Measurements from ENCODE around the gene CADM2.

Gene CADM2

DNA sequence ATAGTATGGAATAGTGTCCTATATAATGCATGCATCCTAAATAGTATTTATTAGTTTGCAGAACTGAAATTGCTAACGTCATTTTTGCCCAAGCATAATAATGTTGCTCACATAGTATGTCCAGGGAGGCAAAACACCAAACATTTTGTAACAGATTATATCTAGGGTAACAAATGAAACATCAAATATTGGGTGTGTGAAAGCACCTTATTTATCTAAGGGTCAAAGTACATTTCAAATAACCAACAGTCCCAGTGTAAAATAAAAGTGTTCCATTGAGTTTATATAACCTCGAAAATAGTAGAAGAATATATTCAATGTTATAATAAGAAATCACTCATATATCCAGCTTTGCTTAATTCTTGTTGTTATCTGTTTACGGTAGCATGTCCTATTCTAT lies 363.1 kb downstream of the CADM2 start:
- DNase-seq (ENCODE audit: low spot score), result no peak

GRCh38 chr3:85330071-85330470 lies 371.3 kb downstream of the CADM2 start:
- DNase-seq (ENCODE audit: low spot score), result no peak

DNA sequence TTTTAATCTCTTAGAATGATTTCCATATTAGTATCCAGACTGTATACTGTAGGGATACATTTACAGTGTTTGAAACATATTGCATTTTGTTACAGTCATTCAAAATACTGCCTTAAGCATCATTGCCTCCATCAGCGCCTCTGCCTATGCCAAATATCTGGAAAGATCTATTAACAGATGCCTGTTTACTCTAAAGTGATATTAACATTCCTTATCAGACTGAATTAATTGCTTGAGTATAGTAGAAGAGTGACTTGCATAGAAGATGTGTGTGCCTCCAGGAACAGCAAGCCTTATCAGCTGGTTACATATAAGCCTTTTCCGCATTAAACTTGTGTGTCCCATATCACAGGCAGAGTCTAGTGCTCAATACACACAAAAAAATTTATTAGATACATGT lies 379.1 kb downstream of the CADM2 start:
- DNase-seq (ENCODE audit: low spot score), result no peak

DNA sequence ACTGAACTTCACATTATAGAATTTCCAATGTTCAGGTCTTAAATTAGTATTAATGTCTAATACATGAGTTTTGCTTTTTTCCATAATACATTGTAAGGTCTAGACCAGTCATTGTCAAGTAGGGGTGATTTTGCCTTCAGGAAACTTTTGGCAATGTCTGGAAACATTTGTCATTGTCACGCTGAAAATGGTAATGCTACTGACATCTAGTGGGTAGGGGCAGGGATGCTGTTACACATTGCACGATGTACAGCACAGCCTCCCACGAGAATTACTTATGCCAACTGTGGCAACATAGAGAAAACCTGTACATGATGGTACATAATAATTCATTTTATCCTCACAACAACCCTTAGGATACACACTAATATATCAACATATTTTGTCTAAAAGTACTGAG lies 384.1 kb downstream of the CADM2 start:
- no peak for DNase-seq (ENCODE audit: low spot score)

DNA sequence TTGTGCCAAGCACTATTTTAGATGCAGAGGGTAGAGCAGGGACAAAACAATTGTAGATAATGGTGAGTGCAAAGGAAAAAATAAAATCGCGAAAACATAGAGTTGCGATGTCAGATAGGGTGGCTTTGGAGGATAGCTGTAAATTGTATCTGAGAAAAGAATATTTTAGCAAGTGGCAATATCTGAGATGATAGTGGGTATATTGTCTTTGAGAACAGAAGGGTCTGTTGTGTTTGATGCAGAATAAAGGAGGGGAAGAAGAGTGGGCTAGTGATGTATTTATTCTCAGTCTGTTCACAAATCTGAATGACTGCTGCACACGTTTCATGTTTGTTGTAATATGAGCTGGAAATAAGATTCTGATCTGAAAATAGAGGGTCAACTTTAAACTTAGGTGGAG lies 396.8 kb downstream of the CADM2 start:
- no peak for DNase-seq (ENCODE audit: low spot score)

- DNase-seq (ENCODE audit: low spot score), result no peak
These were observed 402.1 kb downstream of the CADM2 start for GRCh38 chr3:85360742-85361387.

DNA sequence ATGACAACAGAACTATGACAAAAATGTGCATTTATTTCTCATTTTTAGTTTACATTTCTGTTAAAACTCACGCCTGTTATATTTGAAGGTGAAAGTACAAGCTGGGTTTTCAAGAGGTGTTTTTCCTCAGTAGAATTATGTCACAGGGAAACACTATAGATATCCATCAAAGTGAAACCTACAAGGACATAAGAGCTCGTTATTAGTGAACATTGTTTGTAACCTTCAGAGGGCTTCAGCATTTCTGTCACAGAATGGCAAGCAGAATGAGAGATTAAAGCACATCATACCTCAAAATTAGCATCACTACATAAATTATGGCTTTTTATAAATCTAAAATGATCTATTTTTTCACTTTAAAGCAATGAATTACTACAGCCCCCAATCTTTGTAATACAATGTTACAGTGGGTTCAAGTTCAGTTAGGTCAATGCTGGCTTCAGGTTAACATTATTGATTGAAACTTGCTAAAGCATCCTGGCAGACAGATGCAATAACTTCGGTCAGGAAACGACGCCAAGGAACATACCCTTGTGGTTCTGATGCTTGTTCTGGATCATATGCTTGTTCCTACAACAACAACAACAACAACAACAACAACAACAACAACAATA lies 405.6 kb downstream of the CADM2 start:
- DNase-seq (ENCODE audit: low spot score), result no peak

- no peak for DNase-seq (ENCODE audit: low spot score)
These were observed 411.6 kb downstream of the CADM2 start for GRCh38 chr3:85370341-85370740.

DNA sequence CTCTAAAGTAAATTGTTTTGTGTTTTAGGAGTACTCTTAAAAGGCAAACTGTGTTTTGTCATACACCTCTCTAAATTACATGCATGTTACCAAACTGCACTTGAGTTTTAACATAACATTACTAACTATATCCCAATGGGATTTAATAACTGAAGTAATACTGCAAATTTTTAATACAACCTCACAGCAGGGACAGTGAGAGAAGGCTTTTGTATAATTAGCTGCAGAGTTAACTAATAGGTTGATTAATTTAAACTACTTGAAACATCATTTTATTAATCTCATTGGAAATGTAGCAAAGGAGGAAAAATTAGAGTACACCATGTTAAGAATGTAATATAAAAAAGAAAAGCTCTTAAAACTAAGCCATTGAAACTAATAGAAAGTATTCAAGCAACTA lies 417.3 kb downstream of the CADM2 start:
- no peak for DNase-seq (ENCODE audit: low spot score)

DNA sequence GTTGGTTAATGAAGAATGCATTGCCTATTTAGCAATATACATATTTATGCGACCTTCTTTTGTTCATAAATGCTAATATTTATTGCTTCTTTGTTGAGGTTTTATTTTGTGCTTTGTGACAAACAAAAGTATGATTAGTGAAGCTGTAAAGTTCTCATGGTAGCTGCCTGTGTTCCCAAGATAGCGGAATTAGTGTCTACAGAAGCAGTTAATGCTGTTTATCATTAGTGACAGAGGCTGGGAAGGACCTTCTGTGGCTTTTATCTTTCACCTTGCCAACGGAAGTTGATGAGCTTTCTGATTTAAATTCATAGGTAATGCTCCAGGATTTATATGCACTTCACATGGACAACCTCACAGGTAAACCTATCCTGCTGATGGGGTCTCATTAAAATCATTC lies 418.3 kb downstream of the CADM2 start:
- no peak for DNase-seq (ENCODE audit: low spot score)

GRCh38 chr3:85384372-85384771 lies 425.6 kb downstream of the CADM2 start:
- no peak for DNase-seq (ENCODE audit: low spot score)

GRCh38 chr3:85387913-85388505 lies 429.2 kb downstream of the CADM2 start:
- no peak for DNase-seq (ENCODE audit: low spot score)

DNA sequence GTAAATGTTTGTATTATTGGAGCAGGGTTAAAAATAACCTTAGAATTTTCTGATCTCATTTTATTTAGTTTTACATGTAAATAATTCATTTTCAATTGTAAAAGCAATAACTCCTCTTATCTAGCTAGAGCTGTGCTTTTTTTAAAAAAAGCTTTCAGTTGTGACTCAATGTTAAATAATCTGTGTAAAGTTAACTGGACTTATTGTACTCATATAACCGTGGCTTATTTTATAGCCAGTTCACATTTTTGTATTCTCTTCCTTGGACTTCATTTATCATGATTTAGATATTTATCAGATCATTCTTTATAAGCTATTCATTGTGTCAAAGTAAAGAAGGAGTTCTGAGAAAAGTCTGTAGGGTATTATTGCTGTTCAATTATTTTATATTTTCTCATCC lies 435.6 kb downstream of the CADM2 start:
- no peak for DNase-seq (ENCODE audit: low spot score)

DNA sequence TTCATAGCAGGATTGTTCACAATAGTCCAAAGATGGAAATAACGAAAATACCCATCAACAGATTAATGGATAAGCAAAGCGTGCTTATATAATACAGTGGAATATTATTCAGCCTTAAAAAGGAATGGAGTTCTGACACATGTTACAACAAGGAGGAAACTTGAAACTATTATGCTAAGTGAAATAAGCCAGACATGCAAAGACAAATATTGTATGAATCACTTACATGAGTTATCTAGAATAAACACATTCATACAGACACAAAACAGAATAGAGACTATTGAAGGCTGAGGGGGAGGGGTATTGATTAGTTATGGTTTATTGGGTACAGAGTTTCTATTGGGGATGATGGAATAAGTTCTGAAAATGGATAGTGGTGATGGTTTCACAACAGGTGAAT lies 438.6 kb downstream of the CADM2 start:
- DNase-seq (ENCODE audit: low spot score), result no peak

- no peak for DNase-seq (ENCODE audit: low spot score)
These were observed 467.3 kb downstream of the CADM2 start for GRCh38 chr3:85426121-85426520.

DNA sequence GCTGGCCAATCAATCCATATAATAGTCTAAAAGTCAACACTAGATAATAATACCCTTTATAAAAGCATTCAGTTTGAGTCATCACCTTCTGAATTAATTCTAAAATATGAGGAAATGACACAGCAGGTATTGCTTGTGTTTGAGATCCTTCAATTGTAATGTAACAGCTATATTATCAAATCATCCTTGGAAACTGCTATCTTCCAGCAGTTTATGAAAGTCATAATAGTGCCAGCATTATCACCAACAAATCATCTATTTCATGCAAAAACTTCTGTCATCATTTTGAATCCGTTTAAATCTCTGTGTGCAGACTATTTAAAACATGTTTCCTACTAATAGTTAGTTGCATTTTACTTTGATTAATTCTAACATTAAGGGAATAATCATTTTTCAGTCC lies 468.7 kb downstream of the CADM2 start:
- no peak for DNase-seq (ENCODE audit: low spot score)

DNA sequence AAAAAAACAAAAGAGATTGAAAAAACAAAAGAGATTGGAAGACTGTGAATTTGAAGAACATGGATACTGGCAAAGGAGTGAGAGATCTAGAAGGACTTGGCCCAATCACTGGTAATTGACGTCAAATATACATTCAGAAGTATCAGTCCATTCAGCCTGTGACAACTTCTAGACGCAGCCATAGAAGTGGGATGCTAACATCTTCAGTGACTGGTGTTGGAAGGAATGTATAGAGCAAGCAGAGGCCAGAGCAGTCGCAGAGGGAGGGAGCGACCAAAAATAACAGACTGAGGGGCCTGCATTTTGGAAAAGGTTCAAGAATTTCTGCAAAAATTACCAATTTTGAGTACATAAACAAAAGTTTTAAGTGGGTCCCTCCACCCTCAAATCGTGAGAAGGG lies 473.3 kb downstream of the CADM2 start:
- DNase-seq (ENCODE audit: low spot score), result no peak

GRCh38 chr3:85433319-85433718 lies 474.5 kb downstream of the CADM2 start:
- no peak for DNase-seq (ENCODE audit: low spot score)

DNA sequence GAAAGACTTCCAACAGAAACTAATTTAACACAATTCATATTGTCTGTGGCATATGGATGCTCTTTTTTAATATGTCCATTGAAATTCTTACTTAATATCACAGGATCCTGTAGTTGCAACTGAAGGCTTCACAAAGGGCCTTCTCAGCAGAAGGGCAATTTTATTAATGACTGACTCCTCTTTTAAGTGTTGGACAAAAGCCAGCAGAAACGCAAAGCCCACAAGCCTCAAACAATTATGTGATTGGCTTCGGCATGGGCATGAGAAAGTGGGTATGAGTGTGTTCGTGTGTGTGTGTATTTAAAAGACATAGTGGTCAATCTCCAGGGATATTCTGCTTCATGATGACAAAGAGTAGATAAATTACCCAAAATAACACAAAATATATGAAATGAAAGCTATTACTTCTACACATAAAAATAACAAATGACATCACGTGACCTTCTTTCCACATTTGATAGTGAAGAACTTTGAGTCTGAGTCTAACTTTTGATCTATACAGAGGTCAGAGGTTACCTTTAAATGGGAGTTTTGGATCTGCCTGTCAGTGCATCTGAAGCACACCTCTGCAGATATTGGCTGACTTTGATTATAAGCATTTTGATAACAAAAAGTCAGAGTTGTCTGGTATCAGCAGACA lies 496.9 kb downstream of the CADM2 start:
- no peak for DNase-seq (ENCODE audit: low spot score)

GRCh38 chr3:85474241-85474640 lies 515.5 kb downstream of the CADM2 start:
- DNase-seq (ENCODE audit: low spot score), result no peak

- DNase-seq (ENCODE audit: low spot score), result no peak
These were observed 516.6 kb downstream of the CADM2 start for GRCh38 chr3:85475346-85475745.

DNA sequence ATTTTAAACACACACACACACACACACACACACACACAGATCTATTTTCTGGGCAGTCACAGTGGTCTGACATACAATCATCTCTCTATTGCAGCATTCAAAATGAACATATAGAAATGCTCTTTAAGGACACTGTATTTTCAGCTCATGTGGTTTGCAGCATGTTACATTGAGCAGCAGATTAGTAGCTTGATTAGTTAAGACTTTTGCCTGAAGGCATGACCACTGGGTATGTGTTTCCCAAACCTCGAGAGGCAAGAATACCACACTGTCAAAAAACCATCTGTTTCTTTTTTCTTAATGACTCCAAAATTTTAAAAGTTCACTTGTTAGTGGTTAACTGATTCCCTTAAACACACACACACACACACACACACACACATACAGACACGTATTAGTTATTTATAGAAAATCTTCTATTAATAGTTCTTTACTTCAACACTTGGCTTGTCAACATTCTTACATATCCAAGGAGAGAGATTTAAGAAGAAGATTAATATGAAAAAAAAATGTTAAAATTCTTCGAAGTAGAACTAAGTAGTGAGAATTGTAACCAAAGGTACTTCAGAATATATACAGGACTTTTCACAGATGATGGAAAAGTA lies 518.2 kb downstream of the CADM2 start:
- DNase-seq (ENCODE audit: low spot score), result no peak
